Epithelial cell of proximal tubule (primary cell): ENCODE measurements around the gene KCNJ10. TPM values are rescaled to one million over a fixed set of nuclear protein-coding genes. Genes with fewer than 3 reads are reported as not detected.
"Not testable (repeated sequence)": the region's sequence is repeated elsewhere in the genome, so short reads cannot be mapped to it uniquely, and the experiment has no call there.

Experiments
- DNase-seq: peaks from one replicate; pipeline ENCODE4 v3.0.0-alpha.2; 2011; ENCODE audit warnings: low read depth
- H3K4me3 ChIP-seq: 2 replicates; pipeline ENCODE4 v1.5.1; 2011; ENCODE audit warnings: low read depth, mild to moderate bottlenecking, low read length
- total RNA-seq: library from RNA; depleted of rRNA; stranded (reverse); fragments of >200 nt; gene quantifications from 2 replicates; pipeline ENCODE4 v1.2.3, GENCODE V29; 2015
- TF ChIP-seq, protein P1 (sequence below): conservative IDR thresholded peaks from 2 replicates; pipeline ENCODE4 v1.5.1; 2012; ENCODE audit warnings: low read depth, mild to moderate bottlenecking, low read length

Gene KCNJ10
- total RNA-seq, 1 donor from 2014 or later: not detected

DNA sequence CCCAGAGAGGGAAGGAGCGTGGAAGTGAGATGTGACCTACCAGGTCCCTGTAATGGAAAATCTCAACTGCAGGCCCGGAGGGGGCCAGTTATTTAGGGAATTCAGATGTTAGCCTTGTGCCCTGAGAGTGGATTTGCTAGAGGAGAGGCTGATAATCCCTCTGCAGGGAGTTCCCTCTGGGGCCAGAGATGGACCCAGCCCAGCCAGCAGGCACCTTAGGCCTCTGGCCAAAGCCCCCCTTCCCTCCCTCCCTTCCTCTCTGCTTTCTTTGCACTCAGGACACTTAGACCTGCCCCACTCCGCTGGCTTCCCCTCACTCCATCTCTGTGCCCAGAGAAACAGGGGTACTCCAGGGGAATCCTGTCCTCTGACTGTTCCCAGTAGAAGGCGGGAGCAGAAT, 44.1 kb upstream of the KCNJ10 start:
- TF ChIP-seq, protein P1, sequence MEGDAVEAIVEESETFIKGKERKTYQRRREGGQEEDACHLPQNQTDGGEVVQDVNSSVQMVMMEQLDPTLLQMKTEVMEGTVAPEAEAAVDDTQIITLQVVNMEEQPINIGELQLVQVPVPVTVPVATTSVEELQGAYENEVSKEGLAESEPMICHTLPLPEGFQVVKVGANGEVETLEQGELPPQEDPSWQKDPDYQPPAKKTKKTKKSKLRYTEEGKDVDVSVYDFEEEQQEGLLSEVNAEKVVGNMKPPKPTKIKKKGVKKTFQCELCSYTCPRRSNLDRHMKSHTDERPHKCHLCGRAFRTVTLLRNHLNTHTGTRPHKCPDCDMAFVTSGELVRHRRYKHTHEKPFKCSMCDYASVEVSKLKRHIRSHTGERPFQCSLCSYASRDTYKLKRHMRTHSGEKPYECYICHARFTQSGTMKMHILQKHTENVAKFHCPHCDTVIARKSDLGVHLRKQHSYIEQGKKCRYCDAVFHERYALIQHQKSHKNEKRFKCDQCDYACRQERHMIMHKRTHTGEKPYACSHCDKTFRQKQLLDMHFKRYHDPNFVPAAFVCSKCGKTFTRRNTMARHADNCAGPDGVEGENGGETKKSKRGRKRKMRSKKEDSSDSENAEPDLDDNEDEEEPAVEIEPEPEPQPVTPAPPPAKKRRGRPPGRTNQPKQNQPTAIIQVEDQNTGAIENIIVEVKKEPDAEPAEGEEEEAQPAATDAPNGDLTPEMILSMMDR: no peak
- no peak overlapping the region for H3K4me3 ChIP-seq
- DNase-seq: no peak

DNA sequence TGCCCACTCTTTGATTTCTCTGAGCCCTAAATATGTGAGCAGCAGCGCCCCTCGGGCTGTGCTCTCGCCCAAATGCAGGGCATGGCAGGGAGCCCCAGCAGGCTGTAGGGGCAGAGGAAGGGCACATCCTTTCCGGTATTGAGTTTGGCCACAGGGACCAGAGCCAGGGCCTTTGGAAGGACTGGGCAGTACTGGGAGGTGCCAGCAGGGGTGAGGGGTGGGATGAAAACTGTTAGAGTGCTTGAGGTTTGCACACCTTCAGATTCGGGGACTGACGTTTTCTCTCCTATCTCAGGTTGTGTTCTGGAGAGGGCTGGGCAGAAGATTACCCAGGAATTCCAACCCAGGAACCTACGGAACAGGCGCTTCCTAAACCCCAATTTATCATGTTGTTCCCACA, 43.4 kb upstream of the KCNJ10 start:
- no peak for DNase-seq
- TF ChIP-seq, protein P1: peak; percentile 9
- no peak overlapping the region for H3K4me3 ChIP-seq

DNA sequence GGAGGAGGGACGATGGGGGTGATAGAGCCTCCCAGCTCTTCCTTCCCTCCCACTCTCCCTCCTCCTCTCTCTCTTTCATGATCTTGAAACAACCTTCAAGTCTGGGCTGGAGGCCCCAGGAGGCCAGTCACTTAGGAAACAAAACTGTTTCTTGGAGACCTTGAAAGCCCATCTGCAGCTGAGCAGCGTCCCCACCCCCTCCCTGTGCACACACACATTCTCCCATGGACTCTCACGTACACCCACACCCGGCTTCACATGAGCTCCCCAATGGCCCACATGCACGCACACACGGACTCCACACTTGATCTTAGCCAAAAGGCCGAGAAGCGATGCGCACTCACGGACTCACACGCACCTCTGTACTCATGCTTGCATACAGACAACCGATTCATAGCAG, 42.4 kb upstream of the KCNJ10 start:
- DNase-seq: no peak
- H3K4me3 ChIP-seq: no peak overlapping the region
- TF ChIP-seq, protein P1: no peak

DNA sequence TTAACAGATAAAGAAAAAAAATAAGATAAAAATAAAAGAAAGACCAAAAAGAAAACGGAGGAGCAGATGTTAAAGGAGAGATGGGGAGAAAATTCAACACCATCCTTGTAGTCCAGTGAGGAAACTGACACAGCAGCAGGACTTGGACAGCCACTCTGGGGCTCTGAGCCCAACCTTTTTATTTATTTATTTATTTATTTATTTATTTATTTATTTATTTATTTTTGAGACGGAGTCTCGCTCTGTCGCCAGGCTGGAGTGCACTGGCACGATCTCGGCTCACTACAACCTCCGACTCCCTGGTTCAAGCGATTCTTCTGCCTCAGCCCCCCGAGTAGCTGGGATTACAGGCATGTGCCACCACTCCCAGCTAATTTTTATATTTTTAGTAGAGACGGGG, 41.5 kb upstream of the KCNJ10 start:
- DNase-seq, H3K4me3 ChIP-seq: not testable (repeated sequence)

DNA sequence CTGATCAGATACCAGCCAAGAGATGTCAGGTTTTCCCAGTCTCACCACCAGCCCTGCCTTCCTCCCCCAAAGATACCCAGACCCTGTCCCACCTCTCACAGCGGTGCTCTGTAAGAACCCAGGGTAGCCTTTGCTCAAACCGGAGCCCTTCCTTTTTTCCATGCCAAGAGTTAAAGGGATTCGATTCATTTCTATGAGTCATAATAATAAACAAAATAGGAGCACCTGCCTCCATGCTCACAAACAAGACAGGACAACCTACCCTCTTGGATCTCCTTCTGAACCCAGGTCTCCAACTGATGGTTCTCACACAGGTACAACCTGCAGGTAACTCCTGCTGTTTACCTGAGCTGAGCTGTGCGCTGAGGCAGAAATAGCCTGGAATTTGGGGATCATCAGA, 39.7 kb upstream of the KCNJ10 start:
- TF ChIP-seq, protein P1: no peak
- no peak overlapping the region for H3K4me3 ChIP-seq
- DNase-seq: no peak

DNA sequence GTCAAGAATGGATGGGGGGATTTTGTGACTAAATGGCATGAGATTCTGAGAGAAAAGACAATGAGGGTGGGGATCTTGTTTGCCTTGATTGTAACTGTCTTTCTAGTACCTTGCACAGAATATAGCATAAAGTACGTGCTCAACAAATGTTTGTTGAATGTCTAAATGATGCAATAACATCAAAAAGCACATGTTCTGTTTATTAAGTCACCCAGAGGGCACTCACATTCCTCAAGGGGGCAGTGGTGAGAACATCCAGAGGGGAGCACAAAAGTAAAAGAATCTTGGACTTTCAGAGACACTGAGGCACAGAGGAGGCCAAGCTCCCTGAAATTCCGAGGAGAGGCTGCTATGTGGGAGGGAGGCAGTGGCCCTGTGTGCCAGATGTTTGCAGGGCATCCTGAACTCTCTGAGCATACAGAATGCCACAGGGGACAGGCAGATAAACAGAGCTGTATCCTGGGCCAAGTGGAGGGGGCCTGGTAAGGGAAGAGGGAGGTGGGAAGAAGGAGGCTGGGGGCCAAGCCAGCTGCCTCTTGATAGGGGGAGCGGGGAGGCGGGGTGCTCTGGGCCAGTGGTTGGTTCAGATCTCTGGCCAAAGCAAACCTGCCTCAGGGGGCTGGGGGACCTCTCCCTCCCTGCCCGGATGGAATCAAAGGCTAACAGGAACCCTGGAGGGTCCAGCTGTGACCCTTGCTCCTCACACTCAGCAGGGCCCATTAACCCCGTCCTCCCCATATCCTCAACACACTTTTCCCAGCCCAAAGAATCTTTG, 39.1 kb upstream of the KCNJ10 start:
- H3K4me3 ChIP-seq: no peak overlapping the region
- DNase-seq: no peak
- TF ChIP-seq, protein P1: peak; percentile 75

DNA sequence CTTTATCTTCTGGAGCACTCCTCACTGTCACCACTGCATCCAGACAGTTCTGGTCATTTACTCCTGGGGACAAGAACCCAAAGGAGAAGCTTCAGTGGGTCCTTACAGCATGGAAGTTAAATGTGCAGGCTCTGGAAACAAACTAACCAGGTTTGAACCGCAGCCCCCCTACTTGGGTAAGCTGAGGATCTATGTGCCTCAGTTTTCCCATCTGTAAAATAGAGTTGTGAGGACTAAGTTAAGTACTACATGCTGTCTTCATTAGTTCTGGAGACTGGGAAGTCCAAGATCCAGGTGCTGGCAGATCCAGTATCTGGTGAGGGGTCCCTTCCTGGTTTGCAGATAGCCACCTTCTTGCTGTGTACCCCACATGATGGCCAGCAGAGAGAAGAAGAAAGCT, 37.6 kb upstream of the KCNJ10 start:
- H3K4me3 ChIP-seq: no peak overlapping the region
- no peak for DNase-seq
- TF ChIP-seq, protein P1: no peak
